NCI-H2227 (cell line): ENCODE data around the gene SNX14.
A peak's percentile ranks its signal among the peaks of the same experiment; 100 is the strongest.
"Not testable (repeated sequence)": the region's sequence is repeated elsewhere in the genome, so short reads cannot be mapped to it uniquely, and the experiment has no call there.

ENCODE experiments used
- DNase-seq: peaks from one replicate; lab custom pipeline; 2025; ENCODE audit not compliant: unreplicated experiment; lab: John Stamatoyannopoulos, UW

The SNX14 gene

GRCh38 chr6:85593438-85594196 lies at the start of gene SNX14:
TSS of gene SNX14 (minus strand) at chr6:85593858. CDS start at chr6:85593718, 140 bp downstream.
- peak; percentile 88 for DNase-seq

- DNase-seq = peak; percentile 97
Observed at GRCh38 chr6:85642774-85643536, 49.3 kb upstream of the SNX14 start, which contains the start of gene SYNCRIP. TSS of gene SYNCRIP (minus strand) at chr6:85642886. CDS start at chr6:85641439, 1,447 bp downstream.

GRCh38 chr6:85641897-85642773 lies 48.5 kb upstream of the SNX14 start:
- DNase-seq = peak; percentile 35

GRCh38 chr6:85641522-85641896 lies 47.9 kb upstream of the SNX14 start:
- DNase-seq = no peak

- no peak for DNase-seq
Observed at GRCh38 chr6:85640821-85641220, 47.2 kb upstream of the SNX14 start.

- DNase-seq = no peak
Observed at GRCh38 chr6:85637579-85637978, 43.9 kb upstream of the SNX14 start.

- no peak for DNase-seq
Observed at GRCh38 chr6:85632164-85632942, 38.7 kb upstream of the SNX14 start.

GRCh38 chr6:85631117-85631516 lies 37.5 kb upstream of the SNX14 start:
- not testable (repeated sequence) for DNase-seq

- no peak for DNase-seq
Observed at GRCh38 chr6:85628353-85628752, 34.7 kb upstream of the SNX14 start.

GRCh38 chr6:85620308-85620707 lies 26.6 kb upstream of the SNX14 start:
- no peak for DNase-seq

GRCh38 chr6:85614780-85615179 lies 21.1 kb upstream of the SNX14 start:
- no peak for DNase-seq

GRCh38 chr6:85612690-85613474 lies 19.2 kb upstream of the SNX14 start:
- no peak for DNase-seq

GRCh38 chr6:85610182-85610895 lies 16.7 kb upstream of the SNX14 start:
- DNase-seq = no peak

GRCh38 chr6:85602100-85602499 lies 8.4 kb upstream of the SNX14 start:
- no peak for DNase-seq

- DNase-seq = no peak
Observed at GRCh38 chr6:85600713-85601313, 7.2 kb upstream of the SNX14 start.

GRCh38 chr6:85594197-85594930 lies 706 bp upstream of the SNX14 start:
- DNase-seq = peak; percentile 54

GRCh38 chr6:85592033-85592432 lies 1.6 kb downstream of the SNX14 start:
- DNase-seq = no peak

GRCh38 chr6:85591207-85591606 lies 2.5 kb downstream of the SNX14 start:
- no peak for DNase-seq
